ENCODE results near the gene ATXN7L2.

The ATXN7L2 gene

DNA sequence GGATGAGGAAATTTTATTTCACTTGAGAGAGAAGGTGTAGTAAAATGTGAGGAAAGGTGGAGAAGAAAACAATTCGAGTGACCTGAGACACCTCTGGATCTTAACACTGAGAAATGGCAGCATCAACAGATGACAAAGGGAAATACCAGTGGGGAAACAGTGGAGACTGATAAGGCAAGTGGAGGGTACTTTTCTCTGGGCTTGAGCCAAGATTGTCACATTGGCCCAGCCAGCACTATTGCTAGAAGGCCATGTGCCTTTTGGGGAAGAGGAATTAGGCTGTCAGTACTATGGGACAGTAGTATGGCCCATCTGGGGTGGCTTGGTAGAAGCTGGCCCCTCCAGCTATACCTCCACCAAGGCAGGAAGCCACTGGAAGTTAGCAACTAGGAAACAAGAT is 9.0 kb upstream of the ATXN7L2 start:
- DNase-seq (ENCODE audit: low read depth): no peak
- no peak overlapping the region for H3K4me3 ChIP-seq (ENCODE audit: low read depth, low read length)
- TF ChIP-seq, protein P1, sequence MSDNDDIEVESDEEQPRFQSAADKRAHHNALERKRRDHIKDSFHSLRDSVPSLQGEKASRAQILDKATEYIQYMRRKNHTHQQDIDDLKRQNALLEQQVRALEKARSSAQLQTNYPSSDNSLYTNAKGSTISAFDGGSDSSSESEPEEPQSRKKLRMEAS (IDR thresholded peaks at IDR 0.05; ENCODE audit: low read depth, low read length): no peak
- TF ChIP-seq, protein P2, sequence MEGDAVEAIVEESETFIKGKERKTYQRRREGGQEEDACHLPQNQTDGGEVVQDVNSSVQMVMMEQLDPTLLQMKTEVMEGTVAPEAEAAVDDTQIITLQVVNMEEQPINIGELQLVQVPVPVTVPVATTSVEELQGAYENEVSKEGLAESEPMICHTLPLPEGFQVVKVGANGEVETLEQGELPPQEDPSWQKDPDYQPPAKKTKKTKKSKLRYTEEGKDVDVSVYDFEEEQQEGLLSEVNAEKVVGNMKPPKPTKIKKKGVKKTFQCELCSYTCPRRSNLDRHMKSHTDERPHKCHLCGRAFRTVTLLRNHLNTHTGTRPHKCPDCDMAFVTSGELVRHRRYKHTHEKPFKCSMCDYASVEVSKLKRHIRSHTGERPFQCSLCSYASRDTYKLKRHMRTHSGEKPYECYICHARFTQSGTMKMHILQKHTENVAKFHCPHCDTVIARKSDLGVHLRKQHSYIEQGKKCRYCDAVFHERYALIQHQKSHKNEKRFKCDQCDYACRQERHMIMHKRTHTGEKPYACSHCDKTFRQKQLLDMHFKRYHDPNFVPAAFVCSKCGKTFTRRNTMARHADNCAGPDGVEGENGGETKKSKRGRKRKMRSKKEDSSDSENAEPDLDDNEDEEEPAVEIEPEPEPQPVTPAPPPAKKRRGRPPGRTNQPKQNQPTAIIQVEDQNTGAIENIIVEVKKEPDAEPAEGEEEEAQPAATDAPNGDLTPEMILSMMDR (IDR thresholded peaks at IDR 0.05; ENCODE audit: low read depth, low read length): no peak
- TF ChIP-seq MYC (IDR thresholded peaks at IDR 0.05; ENCODE audit: low read depth, low read length): no peak
- no peak for TF ChIP-seq POLR2A (IDR thresholded peaks at IDR 0.05; ENCODE audit: extremely low read depth, insufficient read length)

DNA sequence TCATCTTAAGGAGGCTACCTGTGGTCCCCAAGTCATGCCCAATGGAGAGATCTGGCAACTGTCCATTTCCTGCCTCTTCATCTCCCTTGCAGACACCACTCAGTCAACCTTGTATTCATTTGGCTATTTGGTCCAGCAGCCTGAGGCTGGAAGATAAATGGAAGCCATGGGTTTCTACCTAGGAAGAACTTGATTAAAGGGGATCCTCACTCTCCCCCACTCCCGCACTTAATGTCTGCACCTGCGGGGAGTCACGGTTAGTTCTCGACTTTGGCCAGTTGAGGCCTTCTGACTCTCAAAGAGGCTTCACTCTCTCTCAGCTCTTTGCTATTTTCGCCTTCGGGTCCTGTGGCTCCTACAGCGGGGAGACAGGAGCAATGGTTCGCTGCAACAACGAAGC is 8.4 kb upstream of the ATXN7L2 start:
- H3K4me3 ChIP-seq (ENCODE audit: low read depth, low read length): no peak overlapping the region
- TF ChIP-seq, protein P1 (IDR thresholded peaks at IDR 0.05; ENCODE audit: low read depth, low read length): no peak
- TF ChIP-seq POLR2A (IDR thresholded peaks at IDR 0.05; ENCODE audit: extremely low read depth, insufficient read length) (no peak), MYC (IDR thresholded peaks at IDR 0.05; ENCODE audit: low read depth, low read length) (no peak)
- TF ChIP-seq, protein P2 (IDR thresholded peaks at IDR 0.05; ENCODE audit: low read depth, low read length): no peak
- DNase-seq (ENCODE audit: low read depth): no peak

DNA sequence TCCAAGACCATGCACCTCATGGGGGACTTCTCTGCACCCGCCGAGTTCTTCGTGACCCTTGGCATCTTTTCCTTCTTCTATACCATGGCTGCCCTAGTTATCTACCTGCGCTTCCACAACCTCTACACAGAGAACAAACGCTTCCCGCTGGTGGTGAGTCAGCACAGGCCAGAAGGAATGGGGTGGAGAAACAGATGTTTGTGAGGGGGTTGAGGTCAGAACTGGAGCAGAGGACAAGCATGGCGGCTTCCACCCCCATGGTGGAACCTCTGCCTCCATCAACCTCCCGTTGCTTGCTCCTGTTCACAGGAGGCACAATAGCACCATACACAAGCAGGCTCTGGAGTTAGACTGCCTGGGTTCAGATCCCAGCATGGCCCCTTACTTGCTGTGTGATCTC is 6.9 kb upstream of the ATXN7L2 start:
- TF ChIP-seq POLR2A (IDR thresholded peaks at IDR 0.05; ENCODE audit: extremely low read depth, insufficient read length) (no peak), MYC (IDR thresholded peaks at IDR 0.05; ENCODE audit: low read depth, low read length) (no peak)
- TF ChIP-seq, protein P2 (IDR thresholded peaks at IDR 0.05; ENCODE audit: low read depth, low read length): no peak
- TF ChIP-seq, protein P1 (IDR thresholded peaks at IDR 0.05; ENCODE audit: low read depth, low read length): no peak
- no peak overlapping the region for H3K4me3 ChIP-seq (ENCODE audit: low read depth, low read length)
- no peak for DNase-seq (ENCODE audit: low read depth)

DNA sequence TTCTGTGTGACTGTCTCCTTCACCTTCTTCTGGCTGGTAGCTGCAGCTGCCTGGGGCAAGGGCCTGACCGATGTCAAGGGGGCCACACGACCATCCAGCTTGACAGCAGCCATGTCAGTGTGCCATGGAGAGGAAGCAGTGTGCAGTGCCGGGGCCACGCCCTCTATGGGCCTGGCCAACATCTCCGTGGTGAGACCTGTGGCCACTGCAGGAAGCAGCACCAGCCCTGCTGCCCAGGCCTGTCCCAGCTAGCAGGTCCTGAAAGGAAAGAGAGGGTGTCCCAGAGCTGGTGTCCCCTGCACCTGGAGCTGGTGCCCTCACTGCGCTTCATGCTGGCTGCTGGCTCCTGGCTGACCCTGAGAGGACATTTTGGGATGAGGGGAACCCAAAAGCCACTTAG is 5.9 kb upstream of the ATXN7L2 start:
- peak; percentile 24 for DNase-seq (ENCODE audit: low read depth)
- TF ChIP-seq MYC (IDR thresholded peaks at IDR 0.05; ENCODE audit: low read depth, low read length) (no peak), POLR2A (IDR thresholded peaks at IDR 0.05; ENCODE audit: extremely low read depth, insufficient read length) (no peak)
- TF ChIP-seq, protein P2 (IDR thresholded peaks at IDR 0.05; ENCODE audit: low read depth, low read length): no peak
- TF ChIP-seq, protein P1 (IDR thresholded peaks at IDR 0.05; ENCODE audit: low read depth, low read length): no peak
- no peak overlapping the region for H3K4me3 ChIP-seq (ENCODE audit: low read depth, low read length)

DNA sequence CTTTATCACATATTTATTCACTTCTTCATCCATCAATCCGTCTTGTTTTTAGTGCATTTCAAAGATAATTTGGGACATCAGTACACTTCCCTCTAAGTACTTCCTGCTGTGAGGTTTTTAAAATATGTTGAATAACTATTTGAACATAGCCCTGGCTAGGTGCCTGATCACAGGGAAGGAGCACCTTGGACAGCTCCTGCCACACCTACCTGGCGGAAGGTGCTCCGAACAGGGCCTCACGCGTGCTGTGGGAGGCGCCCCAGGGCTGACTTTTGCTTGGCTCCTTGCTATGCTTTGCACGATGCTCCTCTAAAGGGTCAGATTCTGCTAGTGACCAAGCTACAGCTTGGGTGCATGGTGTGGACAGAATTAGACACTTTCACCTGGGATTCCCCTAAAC is 4.9 kb upstream of the ATXN7L2 start:
- DNase-seq (ENCODE audit: low read depth): no peak
- no peak for TF ChIP-seq POLR2A (IDR thresholded peaks at IDR 0.05; ENCODE audit: extremely low read depth, insufficient read length)
- TF ChIP-seq, protein P1 (IDR thresholded peaks at IDR 0.05; ENCODE audit: low read depth, low read length): no peak
- TF ChIP-seq MYC (IDR thresholded peaks at IDR 0.05; ENCODE audit: low read depth, low read length): no peak
- TF ChIP-seq, protein P2 (IDR thresholded peaks at IDR 0.05; ENCODE audit: low read depth, low read length): no peak
- no peak overlapping the region for H3K4me3 ChIP-seq (ENCODE audit: low read depth, low read length)

DNA sequence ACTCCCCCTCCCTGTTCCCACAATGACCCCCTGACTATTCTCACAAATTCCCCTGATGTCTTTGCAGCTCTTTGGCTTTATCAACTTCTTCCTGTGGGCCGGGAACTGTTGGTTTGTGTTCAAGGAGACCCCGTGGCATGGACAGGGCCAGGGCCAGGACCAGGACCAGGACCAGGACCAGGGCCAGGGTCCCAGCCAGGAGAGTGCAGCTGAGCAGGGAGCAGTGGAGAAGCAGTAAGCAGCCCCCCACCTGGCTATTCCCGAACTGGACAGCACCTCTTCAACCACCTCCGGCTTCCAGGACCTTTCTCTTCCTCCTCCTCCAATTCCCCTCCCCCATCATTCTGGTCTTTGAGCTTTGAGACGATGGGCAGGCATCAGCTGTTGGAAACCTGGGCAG is 4.4 kb upstream of the ATXN7L2 start:
- no peak overlapping the region for H3K4me3 ChIP-seq (ENCODE audit: low read depth, low read length)
- DNase-seq (ENCODE audit: low read depth): no peak
- TF ChIP-seq, protein P1 (IDR thresholded peaks at IDR 0.05; ENCODE audit: low read depth, low read length): no peak
- TF ChIP-seq, protein P2 (IDR thresholded peaks at IDR 0.05; ENCODE audit: low read depth, low read length): no peak
- TF ChIP-seq MYC (IDR thresholded peaks at IDR 0.05; ENCODE audit: low read depth, low read length) (no peak), POLR2A (IDR thresholded peaks at IDR 0.05; ENCODE audit: extremely low read depth, insufficient read length) (no peak)
